AG20443 (cell line): ENCODE results near the gene ANKRD44.
"Not testable (repeated sequence)": the region's sequence is repeated elsewhere in the genome, so short reads cannot be mapped to it uniquely, and the experiment has no call there.

ENCODE experiments used
- DNase-seq: peaks from one replicate; pipeline ENCODE4 v3.0.0; 2012; ENCODE audit warnings: low spot score, mixed read lengths

Gene ANKRD44

DNA sequence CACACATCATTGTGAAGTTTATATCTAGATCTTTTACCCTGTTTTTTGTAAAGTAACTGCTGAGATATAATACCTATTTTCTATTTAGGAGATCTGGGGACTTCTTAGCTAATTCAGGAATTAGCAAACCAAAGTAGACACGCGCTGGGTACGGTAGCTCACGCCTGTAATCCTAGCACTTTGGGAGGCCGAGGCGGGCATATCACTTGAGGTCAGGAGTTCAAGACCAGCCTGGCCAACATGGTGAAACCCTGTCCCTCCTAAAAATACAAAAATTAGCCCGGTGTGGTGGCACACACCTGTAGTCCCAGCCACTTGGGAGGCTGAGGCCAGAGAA, 23.0 kb downstream of the ANKRD44 start:
- DNase-seq, result not testable (repeated sequence)

DNA sequence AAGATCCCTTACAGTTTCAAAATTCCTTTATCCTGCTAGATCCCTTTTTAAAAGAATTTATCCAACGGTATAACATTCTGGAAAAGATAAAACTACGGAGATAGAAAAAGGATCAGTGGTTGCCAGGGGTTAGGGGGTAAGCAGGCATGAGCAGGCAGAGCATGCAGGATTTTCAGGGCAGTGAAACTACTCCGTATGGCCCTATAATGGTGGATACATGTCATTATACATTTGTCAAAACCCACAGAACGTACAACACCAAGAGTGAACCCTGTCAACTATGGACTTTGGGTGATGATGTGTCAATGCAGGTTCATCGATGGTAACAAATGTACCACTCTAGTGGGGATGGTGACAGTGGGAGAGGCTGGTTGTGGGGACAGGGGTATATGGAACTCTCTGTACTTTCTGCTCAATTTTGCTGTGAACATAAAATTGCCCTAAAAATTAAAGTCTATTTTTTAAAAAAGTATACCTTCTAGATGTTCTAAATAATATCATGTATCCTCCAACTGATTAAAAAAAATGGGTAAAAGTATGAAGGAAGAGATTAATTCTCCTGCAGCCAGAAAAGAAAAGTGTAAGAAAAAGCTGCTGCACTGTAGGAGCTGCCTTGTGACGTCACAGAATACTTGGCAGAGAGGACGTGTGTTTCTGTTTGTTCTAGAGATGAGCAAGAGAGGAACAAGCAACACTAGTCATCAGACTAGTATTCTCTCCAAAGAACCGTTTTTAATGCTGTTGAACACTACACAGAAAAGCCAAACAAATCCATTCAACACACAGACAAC, 23.6 kb downstream of the ANKRD44 start:
- DNase-seq, result peak; percentile 91

DNA sequence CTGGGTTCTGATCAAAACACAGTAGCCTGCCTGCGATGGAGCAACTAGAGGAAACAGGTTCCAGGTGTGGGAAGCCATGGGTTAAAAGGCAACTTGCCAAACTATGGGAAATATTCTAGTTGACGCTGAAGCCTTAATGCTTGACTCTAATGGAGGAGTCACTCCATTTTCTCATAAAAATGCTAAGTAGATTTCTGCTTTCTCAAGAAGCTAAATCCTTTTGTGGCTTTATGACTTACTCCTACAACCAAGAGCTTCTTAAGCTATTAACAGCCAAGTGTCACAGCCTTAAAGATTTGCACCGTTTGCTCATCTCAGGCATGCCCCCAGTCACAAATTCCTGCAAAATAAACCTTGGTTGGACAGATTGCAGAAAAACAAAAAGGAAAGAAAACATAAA, 25.2 kb downstream of the ANKRD44 start:
- DNase-seq, result no peak

DNA sequence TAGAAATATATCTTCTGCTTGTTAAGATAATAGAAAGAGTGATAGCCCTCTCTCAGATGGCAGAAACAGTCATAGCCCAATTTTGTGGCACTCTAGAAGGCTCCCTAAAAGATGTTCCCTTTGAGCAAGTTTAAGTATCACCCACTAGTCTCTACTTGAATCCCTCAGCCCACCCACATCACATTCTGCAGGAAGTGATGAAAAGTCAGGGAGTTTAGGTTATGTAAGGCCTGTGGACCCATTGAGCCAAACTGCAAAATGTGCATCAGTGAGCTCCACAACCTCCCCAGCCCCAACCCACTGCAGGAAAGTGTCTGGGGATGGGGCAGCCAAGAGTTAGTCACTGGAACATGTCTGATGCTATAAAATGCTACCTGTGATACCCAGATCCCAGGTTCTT, 25.6 kb downstream of the ANKRD44 start:
- no peak for DNase-seq

DNA sequence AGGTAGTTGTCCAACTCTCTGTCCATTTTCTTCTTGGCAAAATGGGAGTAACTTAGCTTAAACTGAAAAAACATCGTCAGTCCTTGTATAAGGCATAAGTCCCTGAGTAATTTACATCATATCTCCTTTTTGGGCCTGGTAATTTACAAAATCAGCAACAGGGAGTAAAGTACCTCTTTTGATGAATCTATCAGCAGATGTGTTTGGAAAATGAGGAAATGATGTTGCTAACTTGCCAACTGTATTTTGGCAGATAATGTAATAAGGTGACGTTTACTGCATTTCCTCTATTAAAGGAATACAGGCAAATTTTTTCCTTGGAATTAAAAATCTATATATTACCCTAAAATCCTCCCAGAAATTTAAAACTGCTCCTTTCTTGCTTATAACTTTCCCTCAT, 29.2 kb downstream of the ANKRD44 start:
- DNase-seq, result no peak

DNA sequence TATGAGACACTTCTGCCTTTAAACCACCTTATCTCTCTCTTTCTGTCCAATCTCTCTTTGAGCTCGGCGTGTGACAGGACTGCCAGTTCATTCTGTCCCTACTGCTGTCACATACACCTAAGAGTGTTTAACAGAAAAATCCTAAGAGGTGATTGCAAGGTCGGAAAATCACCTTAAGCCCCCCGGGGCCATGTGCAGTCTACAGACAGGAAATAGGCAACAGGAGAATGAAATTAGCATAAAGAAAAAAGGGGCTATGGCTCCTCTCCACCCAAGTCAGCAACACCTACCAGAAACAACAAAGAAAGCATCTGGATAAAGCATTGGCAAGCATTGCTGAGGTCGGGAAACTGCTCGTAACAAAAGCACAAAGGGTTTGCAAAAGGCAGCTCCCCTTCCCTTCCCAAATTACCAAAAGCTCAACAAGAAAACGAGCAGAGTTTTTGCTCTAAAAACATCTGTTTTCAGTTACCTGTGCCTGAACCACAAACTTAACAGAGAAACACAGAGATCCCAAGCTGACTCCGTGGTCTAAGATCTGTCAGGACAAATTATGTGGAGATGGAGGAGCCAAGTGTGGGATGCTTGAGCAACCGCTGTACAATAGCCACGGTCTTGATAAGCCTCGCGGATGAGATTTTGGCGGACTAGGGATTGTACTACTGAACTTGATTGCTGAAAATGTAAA, 30.4 kb downstream of the ANKRD44 start:
- DNase-seq, result peak; percentile 24

DNA sequence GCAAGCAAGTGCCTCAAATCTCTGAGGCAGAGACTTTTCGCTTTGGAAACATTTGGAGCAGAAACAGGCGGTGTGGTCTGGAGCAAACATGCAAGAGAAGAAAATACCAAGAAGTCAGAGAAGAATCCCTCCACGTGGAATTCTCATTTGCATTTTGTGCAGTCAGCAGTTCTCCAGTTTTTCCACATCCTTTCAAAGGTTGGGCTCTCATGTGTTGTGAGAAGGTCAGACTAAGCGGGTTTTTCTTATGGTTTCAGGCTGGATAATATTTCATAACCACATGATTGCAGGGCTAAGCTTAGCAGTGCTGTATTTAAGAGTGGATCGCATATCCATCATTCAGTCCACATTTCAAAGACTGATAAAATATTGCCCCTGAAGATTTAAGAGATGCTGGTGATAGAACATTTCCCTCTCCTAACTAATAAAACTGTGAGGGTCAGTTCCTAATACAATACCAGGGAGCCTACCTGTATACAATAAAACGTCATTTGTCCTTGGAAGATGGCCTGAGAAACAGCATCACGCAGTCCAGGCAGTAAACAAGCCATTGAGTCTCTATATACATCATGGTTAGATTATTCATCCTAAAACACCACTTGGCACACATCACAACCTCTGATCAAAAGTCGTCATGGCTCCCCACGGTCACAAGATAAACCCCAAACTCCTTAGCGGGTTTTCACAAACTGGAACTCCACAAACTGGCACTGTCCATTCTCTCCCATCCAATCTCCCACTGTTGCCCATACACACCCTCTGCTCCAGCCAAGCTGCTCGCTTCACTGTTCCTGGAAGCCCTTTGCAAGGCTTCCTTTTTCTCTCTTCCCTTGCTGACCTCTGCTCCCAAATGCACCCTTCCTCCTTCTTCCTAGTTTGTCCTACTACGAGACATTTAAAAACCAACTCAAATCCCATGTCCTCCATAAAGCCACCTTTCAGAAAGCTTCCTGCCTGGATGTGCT, 31.5 kb downstream of the ANKRD44 start:
- DNase-seq, result no peak

DNA sequence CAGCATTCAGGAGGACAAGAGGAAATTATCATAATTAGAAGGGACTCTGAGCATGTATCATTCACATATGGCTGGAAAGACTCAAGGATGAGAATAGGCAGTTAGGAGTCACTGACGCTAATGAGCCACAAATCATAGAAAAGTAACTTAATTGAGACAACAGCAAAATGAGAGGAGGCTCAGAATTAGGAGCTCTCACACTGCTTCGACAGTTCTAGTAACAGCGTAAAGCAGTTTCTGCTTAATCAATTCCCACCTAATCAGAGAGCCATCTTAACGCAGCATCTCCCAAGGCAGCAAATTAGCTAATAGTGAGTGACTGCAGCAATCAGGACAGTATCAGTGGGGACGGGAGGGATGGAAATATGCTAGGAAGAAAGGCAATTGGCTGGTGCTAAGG, 32.8 kb downstream of the ANKRD44 start:
- DNase-seq, result no peak

DNA sequence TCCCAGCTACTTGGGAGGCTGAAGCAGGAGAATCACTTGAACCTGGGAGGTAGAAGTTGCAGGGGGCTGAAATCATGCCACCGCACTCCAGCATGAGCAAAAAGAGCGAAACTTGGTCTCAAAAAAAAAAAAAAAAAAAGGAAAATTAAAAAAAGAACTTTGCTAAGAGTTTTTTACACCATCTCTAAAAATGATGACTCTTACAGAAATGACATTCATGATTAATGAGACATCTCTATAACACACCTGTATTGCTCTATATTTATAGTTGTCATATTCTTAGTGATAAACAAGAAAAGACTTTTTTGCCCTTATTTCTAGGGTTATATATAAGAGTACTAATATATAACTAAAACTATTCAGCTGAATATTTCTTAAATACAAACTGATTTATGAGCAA, 34.4 kb downstream of the ANKRD44 start:
- no peak for DNase-seq

DNA sequence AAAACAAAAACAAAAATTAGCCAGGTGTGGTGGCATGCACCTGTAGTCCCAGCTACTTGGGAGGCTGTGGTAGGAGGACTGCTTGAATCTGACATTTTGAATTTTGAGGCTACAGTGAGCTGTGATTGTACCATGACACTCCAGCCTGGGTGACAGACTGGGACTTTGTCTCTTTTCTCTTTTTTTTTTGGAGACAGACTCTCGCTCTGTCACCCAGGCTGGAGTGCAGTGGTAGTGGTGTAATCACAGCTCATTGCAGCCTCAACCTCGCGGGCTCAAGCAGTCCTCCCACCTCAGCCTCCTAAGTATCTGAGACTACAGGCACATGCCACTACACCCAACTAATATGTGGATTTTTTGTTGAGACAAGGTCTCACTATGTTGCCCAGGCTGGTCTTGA, 35.6 kb downstream of the ANKRD44 start:
- no peak for DNase-seq

DNA sequence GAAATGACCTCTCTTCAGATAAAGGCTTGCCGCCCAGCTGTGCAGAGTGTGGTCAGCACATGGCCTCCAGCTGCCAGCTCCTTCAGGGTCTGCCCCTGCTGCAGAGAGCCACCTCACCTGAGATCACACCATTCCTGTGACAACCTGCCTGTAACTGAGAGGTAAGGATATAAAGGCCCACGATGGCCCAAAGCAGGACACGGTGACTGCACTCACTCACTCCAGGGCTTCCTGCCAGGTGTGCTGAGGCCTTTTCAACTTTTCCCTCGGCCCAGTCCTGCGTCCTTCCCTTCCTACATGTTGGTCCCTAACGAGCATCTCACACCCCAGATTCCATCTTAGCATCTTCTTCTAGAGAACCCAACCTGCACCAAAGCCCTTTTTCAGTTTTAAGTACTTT, 36.2 kb downstream of the ANKRD44 start:
- no peak for DNase-seq

DNA sequence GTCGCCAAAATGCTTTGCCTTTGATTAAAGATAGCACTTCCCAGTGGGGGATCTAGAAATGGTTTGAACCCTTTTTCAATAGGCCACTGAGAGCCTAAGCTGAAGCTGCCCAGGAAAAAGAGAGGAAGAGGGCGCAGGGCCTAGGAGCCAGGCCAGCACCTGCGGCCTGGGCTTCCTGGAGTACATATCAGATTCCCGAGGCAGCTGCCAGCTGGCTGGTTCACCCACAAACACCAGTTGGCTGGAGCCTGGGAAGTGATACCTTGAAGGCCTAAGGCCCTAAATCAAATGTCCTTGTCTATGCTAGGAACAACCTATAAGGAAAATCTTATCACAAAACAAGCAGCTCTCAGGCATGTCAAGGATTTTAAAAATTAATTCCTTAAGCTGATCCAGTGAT, 37.1 kb downstream of the ANKRD44 start:
- DNase-seq, result no peak

DNA sequence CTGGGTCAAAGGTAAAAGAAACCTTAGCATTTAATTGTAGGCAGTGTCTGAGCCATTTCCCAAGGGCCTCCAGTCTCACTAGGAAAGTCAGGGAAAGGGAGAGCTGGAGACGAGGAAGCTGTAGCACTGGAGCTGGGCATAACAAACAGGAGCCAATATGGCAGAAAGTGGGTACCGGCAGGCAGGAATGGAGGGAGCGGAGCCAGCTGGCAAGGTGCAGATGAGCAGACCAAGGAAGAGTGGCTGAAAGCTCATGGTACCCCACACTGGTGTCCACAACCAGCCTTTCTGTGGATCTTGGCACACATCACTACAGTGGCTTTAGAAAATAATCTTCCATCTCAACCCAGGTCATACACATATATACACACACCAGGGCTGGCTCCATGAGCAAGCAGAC, 40.0 kb downstream of the ANKRD44 start:
- no peak for DNase-seq

DNA sequence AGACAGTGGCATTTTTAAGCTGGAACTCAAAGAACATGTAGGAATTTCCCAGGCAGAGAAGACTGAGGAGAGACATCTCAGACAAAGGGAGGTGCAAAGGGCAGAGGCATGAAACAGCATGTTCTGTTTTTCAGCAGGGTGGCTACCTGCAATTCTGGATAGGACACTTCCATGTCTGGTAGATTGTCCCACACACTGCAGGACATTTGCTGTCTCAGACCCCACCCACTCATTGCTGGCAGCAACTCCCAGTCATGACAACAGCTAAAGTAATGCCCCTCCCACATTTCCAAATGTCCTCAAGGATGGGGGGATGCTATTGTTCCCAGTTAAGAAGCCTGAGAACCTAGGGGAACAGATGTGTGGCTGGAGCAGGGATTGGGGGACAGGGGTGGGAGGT, 40.8 kb downstream of the ANKRD44 start:
- DNase-seq, result no peak

DNA sequence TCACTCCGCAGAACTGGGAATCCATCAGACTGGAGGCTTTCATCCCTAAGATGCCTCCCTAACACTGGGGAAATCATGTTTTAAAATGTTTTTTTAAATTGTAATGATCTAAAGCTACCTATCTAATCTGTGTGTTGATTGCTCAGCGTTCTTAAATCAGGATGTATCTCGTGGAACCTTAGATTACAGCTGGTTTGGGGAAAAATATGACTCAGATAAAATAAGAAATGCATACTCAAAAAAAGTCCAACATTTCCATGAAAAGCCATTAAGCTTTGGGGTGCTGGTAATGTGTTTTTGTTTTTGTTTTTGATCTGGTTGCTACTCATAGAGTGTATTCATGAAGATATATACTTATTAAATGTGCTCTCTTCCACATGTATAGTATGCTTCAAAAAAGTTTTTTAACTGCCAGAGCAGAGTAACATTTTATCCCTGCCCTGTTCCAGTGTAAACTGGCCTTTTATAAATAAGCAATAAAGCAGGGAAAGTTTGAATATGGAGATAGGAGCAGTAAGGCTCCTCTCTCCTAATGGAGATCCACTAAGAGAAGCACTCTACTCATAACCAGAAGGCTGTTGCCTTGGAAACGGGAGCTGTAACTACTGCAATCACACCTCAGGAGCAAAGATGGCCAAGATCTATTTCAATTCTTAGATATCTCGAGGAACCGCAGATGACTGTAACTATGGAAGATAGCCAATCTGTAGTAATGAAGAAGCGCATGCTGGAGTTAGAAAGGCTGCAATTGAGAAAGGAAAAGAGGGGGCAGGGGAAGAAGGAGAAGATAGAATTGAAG, 41.6 kb downstream of the ANKRD44 start:
- DNase-seq, result no peak

DNA sequence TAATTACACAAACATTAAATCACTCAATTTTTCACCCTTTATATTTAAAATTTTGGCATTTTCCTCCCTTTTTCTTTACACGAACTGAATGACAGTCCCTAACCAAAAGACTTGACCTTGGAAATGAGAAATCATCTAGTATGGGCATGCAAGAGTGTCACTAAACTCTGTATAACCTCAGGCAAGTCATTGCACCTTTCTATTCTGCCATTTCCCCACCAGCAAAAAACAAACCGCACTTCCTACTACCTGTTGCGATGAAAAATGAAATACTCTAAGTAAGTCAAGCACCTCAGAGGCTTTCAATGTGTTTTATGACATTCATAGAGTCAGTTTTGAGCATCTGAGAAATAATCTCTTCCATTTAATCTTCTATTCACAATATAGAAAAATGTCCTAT, 44.1 kb downstream of the ANKRD44 start:
- DNase-seq, result no peak

DNA sequence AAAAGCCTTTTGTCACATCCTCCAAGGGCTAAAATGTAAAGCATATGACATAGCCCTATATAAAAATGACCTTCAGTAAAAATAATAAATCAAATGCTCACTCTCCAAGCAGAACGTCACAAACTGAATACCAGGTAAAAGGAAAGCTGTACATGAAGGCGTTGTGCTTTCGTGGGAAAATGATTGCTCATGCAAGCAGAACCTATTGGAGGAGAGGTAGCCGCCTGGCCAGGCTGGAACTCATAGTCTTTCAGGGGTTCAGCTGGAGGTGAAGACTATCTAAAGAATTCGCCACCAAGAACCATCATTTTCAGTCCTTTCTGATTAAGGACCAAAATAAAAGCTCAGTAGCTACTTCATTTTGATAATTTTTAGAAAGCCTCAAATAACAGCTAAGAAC, 44.7 kb downstream of the ANKRD44 start:
- DNase-seq, result no peak

DNA sequence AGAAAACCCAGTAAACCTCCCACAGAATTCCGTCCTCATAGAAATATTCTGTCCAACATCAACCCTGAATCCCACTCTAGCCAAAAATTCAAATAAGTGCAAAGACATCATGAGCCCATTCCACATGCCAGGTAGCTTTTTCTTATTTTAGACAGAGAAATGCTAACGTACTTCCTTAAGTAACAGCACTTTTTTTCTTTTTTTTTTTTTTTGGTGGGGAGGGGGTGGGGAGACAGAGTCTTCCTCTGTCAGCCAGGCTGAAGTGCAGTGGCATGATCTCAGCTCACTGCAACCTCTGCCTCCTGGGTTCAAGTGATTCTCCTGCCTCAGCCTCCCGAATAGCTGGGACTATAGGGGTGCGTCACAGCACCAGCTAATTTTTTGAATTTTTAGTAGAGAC, 45.5 kb downstream of the ANKRD44 start:
- no peak for DNase-seq

DNA sequence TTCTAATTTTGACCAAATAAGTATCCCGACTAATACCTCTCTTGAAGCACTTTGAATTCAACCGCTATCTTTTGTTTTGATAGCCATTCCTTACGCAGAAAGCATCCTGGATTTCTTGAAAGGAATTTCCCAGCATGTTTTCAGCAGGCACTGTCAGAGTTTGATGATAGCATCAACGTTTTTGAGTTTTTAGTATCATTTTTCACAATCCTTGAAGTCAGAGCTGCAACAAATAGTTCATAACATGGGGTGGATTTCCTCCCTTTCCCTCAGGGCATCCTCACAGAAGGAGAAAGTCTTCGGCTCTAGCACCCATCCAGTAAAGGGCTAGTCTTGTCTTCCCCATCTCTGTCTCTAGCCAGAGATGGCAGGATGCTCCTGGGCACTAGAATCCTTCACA, 46.2 kb downstream of the ANKRD44 start:
- DNase-seq, result no peak

DNA sequence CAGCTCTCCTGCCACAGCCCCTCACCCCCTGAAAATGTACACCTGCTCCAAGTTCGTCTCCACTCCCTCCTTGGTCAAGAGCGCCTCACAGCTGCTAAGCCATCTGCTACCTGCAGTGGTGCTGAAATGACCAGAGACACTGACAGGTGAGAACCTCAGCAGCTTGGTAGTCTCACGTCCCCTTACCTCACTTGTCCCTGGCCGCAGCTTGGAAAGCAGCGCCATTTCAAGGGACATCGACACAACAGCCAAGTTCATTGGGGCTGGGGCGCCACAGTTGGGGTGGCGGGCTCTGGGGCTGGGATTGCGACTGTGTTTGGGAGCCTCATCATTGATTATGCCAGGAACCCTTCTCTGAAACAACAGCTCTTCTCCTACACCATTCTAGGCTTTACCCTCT, 47.5 kb downstream of the ANKRD44 start:
- DNase-seq, result no peak

DNA sequence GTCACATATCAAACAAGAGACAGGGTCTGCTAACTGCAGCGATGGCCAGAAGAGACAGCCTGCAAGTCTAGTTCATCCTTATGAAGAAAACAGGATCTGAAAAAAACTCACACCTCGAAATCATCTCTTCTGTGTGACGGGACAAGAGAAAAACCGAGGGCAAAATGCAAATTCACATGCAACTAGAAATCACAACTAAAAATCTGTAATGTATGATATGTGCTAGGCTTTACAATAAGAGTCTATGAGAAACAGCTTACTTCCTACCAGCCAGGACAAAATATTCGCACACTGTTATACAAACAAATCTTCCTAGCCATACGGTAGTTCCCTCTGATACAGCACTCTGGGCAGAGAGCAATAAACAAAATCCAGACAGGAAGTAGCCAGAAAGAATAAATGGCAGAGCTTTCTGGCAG, 48.8 kb downstream of the ANKRD44 start:
- no peak for DNase-seq

DNA sequence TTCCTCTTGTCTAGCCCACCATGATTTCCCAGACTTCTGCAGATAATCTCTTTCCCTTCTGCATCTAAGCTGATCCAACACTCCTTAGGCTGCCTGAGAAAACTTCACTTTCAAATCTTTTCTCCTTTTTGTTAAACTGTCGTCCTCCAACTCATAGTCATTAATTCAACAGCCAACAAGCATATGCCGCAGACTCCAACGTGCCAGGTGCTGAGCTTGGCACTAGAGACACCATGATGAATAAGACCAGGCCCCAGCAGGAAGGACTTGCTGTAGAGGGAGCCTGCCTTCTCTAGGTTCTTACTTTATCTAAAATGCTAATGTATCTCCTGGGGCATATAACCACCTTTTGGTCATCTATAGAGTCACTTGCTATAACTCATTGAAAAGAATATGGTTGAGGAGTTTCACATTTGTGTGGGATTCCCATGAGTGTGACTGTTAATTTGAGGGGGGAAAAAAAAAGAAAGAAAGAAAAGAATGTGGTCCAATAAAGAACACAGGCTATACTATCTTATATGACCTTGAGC, 51.0 kb downstream of the ANKRD44 start:
- DNase-seq, result no peak
